ENCODE data around the gene FNDC1. TPM values are rescaled to one million over a fixed set of nuclear protein-coding genes. Genes with fewer than 3 reads are reported as not detected.

Gene FNDC1
- total and polyA plus RNA-seq, 2 of the 13 experiments (the other 11 are each of a cell fraction or from before 2014, with no cell fraction given): not detected

DNA sequence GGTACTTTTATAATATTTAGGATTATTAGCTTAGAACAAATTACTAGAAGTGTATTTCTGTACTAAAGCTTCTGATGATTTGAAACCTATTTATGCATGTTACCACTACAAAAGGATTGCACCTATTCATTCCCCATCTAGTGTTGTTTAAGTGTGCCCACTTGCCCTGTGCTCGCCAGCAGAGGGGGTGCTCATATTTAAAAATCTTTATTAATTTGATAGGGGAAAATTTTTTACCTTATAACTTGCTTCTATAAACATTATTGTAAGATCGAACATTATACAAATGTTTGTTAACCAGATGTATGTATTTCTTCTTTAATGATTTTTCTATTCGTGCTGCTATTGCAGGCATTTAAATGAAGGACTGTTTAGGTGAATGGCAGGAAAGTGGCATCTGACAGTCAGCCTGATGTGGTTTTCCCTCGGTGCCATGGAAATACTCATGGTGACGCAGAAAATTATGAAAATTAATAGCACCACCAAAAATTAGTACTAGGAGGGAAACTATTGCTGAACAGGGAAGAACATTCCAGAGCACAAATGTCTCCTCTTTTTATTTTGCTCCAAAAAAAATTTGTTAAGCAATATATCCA lies 44.1 kb upstream of the FNDC1 start:
- H2AFZ ChIP-seq (ENCODE audit: low read length): no peak overlapping the region
- ChIA-PET POLR2A (no interaction called here), CTCF (ENCODE audit: low intra/inter-chr PET ratio, low total read pairs) (no interaction called here)
- intact Hi-C loops (cut with micrococcal nuclease; ENCODE audit: unreplicated experiment) (no loop called here), in situ Hi-C loops (cut with HindIII; ENCODE audit: extremely low pct_ligation_motif_present, low pct_unique_long_range_greater_than_20kb) (no loop called here)
- no peaks in the 10 kb centered on the region for H4K20me1 ChIP-seq (ENCODE audit: insufficient read depth, low read length)
- H3K27me3 ChIP-seq (ENCODE audit: control insufficient read depth in 1 of 2, insufficient read depth in 2 of 2, low read length in 2 of 2): peaks cover 0 to 46% of the 10 kb centered on the region in 2 experiments; a peak in 2 of 5 replicates
- TF ChIP-seq PRDM4 (CRISPR knock-in tag; IDR thresholded peaks at IDR 0.05; ENCODE audit: borderline replicate concordance) (no peak), ZNF577 (CRISPR knock-in tag; IDR thresholded peaks at IDR 0.05; ENCODE audit: borderline replicate concordance, low read depth) (no peak), ZNF24 (IDR thresholded peaks at IDR 0.05) (no peak), ZNF605 (CRISPR knock-in tag; IDR thresholded peaks at IDR 0.05) (no peak)
- no peak overlapping the region for H3K4me2 ChIP-seq (ENCODE audit: low read depth, low read length)
- ATAC-seq: no peak
- no peaks in the 10 kb centered on the region for H3K9me3 ChIP-seq (ENCODE audit: low read length)
- no peak for DNase-seq (ENCODE audit: low spot score)
- WGBS (ENCODE audit: low lambda C conversion rate): 1% methylated on average over 5 of the region's 5 CpGs
- H3K4me3 ChIP-seq (replicated peaks in 1 of 3; ENCODE audit: insufficient read depth in 1 of 3, low read depth in 2 of 3, low read length in 3 of 3): no peak overlapping the region
- H3K79me2 ChIP-seq (ENCODE audit: insufficient read depth, low read length): no peaks in the 10 kb centered on the region
- FAIRE-seq: peak; percentile 15
- BruUV-seq (replicated peaks): no TSS peak
- no peaks in the 10 kb centered on the region for H3K4me1 ChIP-seq (ENCODE audit: insufficient read depth, low read length)
- H3K27ac ChIP-seq (ENCODE audit: extremely low read length, insufficient read depth, low read length): no peak overlapping the region
- H3K36me3 ChIP-seq (replicated peaks in 1 of 2; ENCODE audit: control insufficient read depth in 1 of 2, insufficient read depth in 2 of 2, low read length in 2 of 2): no peaks in the 10 kb centered on the region
- H3K9ac ChIP-seq (ENCODE audit: insufficient read depth, low read depth, low read length): no peak overlapping the region

DNA sequence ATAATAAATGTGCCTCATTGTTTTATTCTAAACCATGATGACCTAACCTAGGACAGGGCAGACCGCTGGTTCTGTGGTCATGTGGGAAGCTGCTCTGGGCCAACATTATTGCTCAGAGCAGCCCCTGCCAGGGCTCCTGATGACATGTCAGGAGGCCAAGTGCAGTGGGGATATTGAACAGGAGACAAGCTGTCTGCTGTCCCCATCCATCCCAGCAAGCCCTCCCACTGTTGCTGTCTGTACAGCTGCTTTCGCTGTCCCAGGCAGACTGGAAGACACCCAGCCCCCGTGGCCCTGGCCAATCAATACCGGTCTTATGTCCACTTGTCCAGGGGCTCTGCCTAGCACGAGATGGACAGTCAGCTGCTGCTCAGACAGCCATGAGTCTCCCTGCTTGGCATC lies 43.2 kb upstream of the FNDC1 start:
- DNase-seq (ENCODE audit: low spot score) (no peak), FAIRE-seq (no peak), ATAC-seq (no peak)
- no TSS peak for BruUV-seq (replicated peaks)
- H3K36me3 ChIP-seq (replicated peaks in 1 of 2; ENCODE audit: control insufficient read depth in 1 of 2, insufficient read depth in 2 of 2, low read length in 2 of 2): no peaks in the 10 kb centered on the region
- H2AFZ ChIP-seq (ENCODE audit: low read length): no peak overlapping the region
- no peak overlapping the region for H3K4me3 ChIP-seq (replicated peaks in 1 of 3; ENCODE audit: insufficient read depth in 1 of 3, low read depth in 2 of 3, low read length in 3 of 3)
- POLR2A ChIA-PET: no interaction called here
- H3K4me2 ChIP-seq (ENCODE audit: low read depth, low read length): no peak overlapping the region
- H3K79me2 ChIP-seq (ENCODE audit: insufficient read depth, low read length): no peaks in the 10 kb centered on the region
- WGBS (ENCODE audit: low lambda C conversion rate): 20% methylated on average over 5 of the region's 5 CpGs
- H3K27me3 ChIP-seq (ENCODE audit: control insufficient read depth in 1 of 2, insufficient read depth in 2 of 2, low read length in 2 of 2): peaks cover 0 to 54% of the 10 kb centered on the region in 2 experiments; a peak in 2 of 5 replicates
- in situ Hi-C loops (cut with HindIII; ENCODE audit: extremely low pct_ligation_motif_present, low pct_unique_long_range_greater_than_20kb) (no loop called here), intact Hi-C loops (cut with micrococcal nuclease; ENCODE audit: unreplicated experiment) (no loop called here)
- no peaks in the 10 kb centered on the region for H3K4me1 ChIP-seq (ENCODE audit: insufficient read depth, low read length)
- CTCF ChIA-PET (ENCODE audit: low intra/inter-chr PET ratio, low total read pairs): no interaction called here
- no peak overlapping the region for H3K9ac ChIP-seq (ENCODE audit: insufficient read depth, low read depth, low read length)
- H3K27ac ChIP-seq (ENCODE audit: extremely low read length, insufficient read depth, low read length): no peak overlapping the region
- H3K9me3 ChIP-seq (ENCODE audit: low read length): no peaks in the 10 kb centered on the region
- H4K20me1 ChIP-seq (ENCODE audit: insufficient read depth, low read length): no peaks in the 10 kb centered on the region
- no peak for TF ChIP-seq ZBTB21 (CRISPR knock-in tag; IDR thresholded peaks at IDR 0.05)
- no peak for TF ChIP-seq FOXP1 (IDR thresholded peaks at IDR 0.05)
- no peak for TF ChIP-seq FOXP1 (CRISPR knock-in tag; IDR thresholded peaks at IDR 0.05)
- TF ChIP-seq NFE2 (CRISPR knock-in tag; IDR thresholded peaks at IDR 0.05): no peak
- no peak for TF ChIP-seq ZNF772 (CRISPR knock-in tag; IDR thresholded peaks at IDR 0.05)
- TF ChIP-seq TOE1 (CRISPR knock-in tag; IDR thresholded peaks at IDR 0.05): no peak
- TF ChIP-seq ZNF570 (CRISPR knock-in tag; IDR thresholded peaks at IDR 0.05; ENCODE audit: borderline replicate concordance): no peak
- no peak for TF ChIP-seq ZNF556 (CRISPR knock-in tag; IDR thresholded peaks at IDR 0.05; ENCODE audit: borderline replicate concordance)
- no peak for TF ChIP-seq BATF2 (CRISPR knock-in tag; IDR thresholded peaks at IDR 0.05)
- TF ChIP-seq AKAP8 (CRISPR knock-in tag; IDR thresholded peaks at IDR 0.05): no peak
- no peak for TF ChIP-seq TARDBP (CRISPR knock-in tag; IDR thresholded peaks at IDR 0.05)
- TF ChIP-seq BORCS8-MEF2B (CRISPR knock-in tag; IDR thresholded peaks at IDR 0.05): no peak
- TF ChIP-seq ELF3 (CRISPR knock-in tag; IDR thresholded peaks at IDR 0.05): no peak
- TF ChIP-seq ZIK1 (CRISPR knock-in tag; IDR thresholded peaks at IDR 0.05; ENCODE audit: borderline replicate concordance, low read depth): no peak
- TF ChIP-seq TBX2 (CRISPR knock-in tag; IDR thresholded peaks at IDR 0.05; ENCODE audit: borderline replicate concordance): no peak
